AG04449 (cell line): Measurements from ENCODE around the gene STAP2.

Source experiments
- CTCF ChIA-PET: fragments of 350-600 bp; formaldehyde crosslinking; extraction: SDS; loops from one replicate; lab custom pipeline; 2021; ENCODE audit warnings: antibody characterized with exemption; lab: Yijun Ruan, JAX
- POLR2A ChIA-PET: fragments of 400-600, 350-600 bp; formaldehyde crosslinking; extraction: SDS; loops from one replicate; lab custom pipeline; 2020; ENCODE audit warnings: antibody characterized with exemption, inconsistent platforms; lab: Yijun Ruan, JAX
- DNase-seq: peaks from one replicate; pipeline ENCODE4 v3.0.0-alpha.2; 2010; ENCODE audit warnings: low read depth, low spot score
- H3K4me3 ChIP-seq: 2 replicates; pipeline ENCODE4 v1.5.1; 2011; ENCODE audit warnings: low read depth, mild to moderate bottlenecking, control low read depth, low read length
- CTCF ChIP-seq: IDR thresholded peaks from one replicate; pipeline ENCODE4 v1.5.1; 2011; ENCODE audit warnings: mild to moderate bottlenecking, moderate library complexity, low read length, control low read depth, inconsistent platforms; ENCODE audit not compliant: insufficient read depth; ENCODE audit errors: missing control alignments

The STAP2 gene

GRCh38 chr19:4326837-4327251 is 11.8 kb downstream of the STAP2 start:
- TF ChIP-seq CTCF = no peak
- ChIA-PET POLR2A (no interaction called here), CTCF (no interaction called here)
- no peak for DNase-seq
- peak overlapping the region; percentile 23 for H3K4me3 ChIP-seq

GRCh38 chr19:4326215-4326836 is 12.3 kb downstream of the STAP2 start:
- H3K4me3 ChIP-seq = peak overlapping the region; percentile 23; the same call in 1 of the 2 replicates
- CTCF ChIA-PET = no interaction called here
- DNase-seq = no peak
- POLR2A ChIA-PET = no interaction called here
- no peak for TF ChIP-seq CTCF

GRCh38 chr19:4324228-4324627 is 14.4 kb downstream of the STAP2 start:
- H3K4me3 ChIP-seq = no peak overlapping the region
- POLR2A ChIA-PET = no interaction called here
- DNase-seq = no peak
- no peak for TF ChIP-seq CTCF
- CTCF ChIA-PET = no interaction called here

GRCh38 chr19:4323692-4324091 is 14.9 kb downstream of the STAP2 start:
- TF ChIP-seq CTCF = no peak
- DNase-seq = no peak
- ChIA-PET POLR2A (no interaction called here), CTCF (no interaction called here)
- H3K4me3 ChIP-seq = no peak overlapping the region

- no peak for TF ChIP-seq CTCF
- no peak for DNase-seq
- ChIA-PET POLR2A (no interaction called here), CTCF (interaction anchor here (1.7 kb wide), 1 partner anchor 10 kb away, joined by 7 read pairs; no protein-coding TSS in a partner anchor)
- H3K4me3 ChIP-seq = no peak overlapping the region
Measured at GRCh38 chr19:4322942-4323665, 15.5 kb downstream of the STAP2 start.

GRCh38 chr19:4320419-4320818 is 18.2 kb downstream of the STAP2 start:
- no peak for DNase-seq
- H3K4me3 ChIP-seq = no peak overlapping the region
- ChIA-PET POLR2A (no interaction called here), CTCF (interaction anchor here (0.7 to 1.3 kb wide), 3 partner anchors 13 to 81 kb away, joined by 3 to 5 read pairs (median 4); partner anchors contain the start of genes CHAF1A and SH3GL1)
- no peak for TF ChIP-seq CTCF
